ENCODE data around the gene CYP3A4.
"Not testable (repeated sequence)": the region's sequence is repeated elsewhere in the genome, so short reads cannot be mapped to it uniquely, and the experiment has no call there.

CYP3A4 gene

DNA sequence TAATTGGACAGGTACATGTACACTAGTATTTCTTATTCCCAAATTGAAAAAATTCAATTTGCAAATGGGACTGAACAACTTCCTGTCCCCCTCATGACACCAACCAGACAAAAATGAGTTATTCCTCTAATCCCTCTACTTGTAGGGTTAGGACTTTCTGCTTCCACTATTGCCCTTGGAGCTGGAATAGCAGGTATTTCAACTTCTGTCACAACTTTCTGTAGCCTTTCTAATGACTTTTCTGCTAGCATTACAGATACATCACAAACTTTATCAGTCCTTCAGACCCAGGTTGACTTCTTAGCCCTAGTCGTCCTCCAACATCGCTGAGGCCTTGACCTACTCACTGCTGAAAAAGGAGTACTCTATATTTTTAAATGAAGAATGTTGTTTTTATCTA lies 55.4 kb downstream of the CYP3A4 start:
- H3K36me3 ChIP-seq (ENCODE audit: control insufficient read depth, low read length), result no peaks in the 10 kb centered on the region
- H3K4me3 ChIP-seq (ENCODE audit: low read length), result no peak overlapping the region
- H4K20me1 ChIP-seq (ENCODE audit: control insufficient read depth, insufficient read depth, low read depth, low read length), result no peaks in the 10 kb centered on the region
- no peak overlapping the region for H3K27ac ChIP-seq (ENCODE audit: low read depth, low read length)
- no peak for TF ChIP-seq EZH2phosphoT487 (IDR thresholded peaks at IDR 0.05; ENCODE audit: borderline replicate concordance, low read length)
- TF ChIP-seq, protein P1, sequence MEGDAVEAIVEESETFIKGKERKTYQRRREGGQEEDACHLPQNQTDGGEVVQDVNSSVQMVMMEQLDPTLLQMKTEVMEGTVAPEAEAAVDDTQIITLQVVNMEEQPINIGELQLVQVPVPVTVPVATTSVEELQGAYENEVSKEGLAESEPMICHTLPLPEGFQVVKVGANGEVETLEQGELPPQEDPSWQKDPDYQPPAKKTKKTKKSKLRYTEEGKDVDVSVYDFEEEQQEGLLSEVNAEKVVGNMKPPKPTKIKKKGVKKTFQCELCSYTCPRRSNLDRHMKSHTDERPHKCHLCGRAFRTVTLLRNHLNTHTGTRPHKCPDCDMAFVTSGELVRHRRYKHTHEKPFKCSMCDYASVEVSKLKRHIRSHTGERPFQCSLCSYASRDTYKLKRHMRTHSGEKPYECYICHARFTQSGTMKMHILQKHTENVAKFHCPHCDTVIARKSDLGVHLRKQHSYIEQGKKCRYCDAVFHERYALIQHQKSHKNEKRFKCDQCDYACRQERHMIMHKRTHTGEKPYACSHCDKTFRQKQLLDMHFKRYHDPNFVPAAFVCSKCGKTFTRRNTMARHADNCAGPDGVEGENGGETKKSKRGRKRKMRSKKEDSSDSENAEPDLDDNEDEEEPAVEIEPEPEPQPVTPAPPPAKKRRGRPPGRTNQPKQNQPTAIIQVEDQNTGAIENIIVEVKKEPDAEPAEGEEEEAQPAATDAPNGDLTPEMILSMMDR (IDR thresholded peaks at IDR 0.05; ENCODE audit: low read depth, low read length, poor library complexity, severe bottlenecking), result no peak
- no peak overlapping the region for H3K4me2 ChIP-seq (ENCODE audit: low read length)
- no peaks in the 10 kb centered on the region for H3K9me3 ChIP-seq (ENCODE audit: control insufficient read depth, insufficient read depth, low read length)
- no peaks in the 10 kb centered on the region for H3K4me1 ChIP-seq (ENCODE audit: control insufficient read depth, low read length)
- H3K79me2 ChIP-seq (ENCODE audit: control insufficient read depth, low read length), result no peaks in the 10 kb centered on the region
- H3K9me2 ChIP-seq (replicated peaks; ENCODE audit: control insufficient read depth, low read length), result no peaks in the 10 kb centered on the region
- no peaks in the 10 kb centered on the region for H3K27me3 ChIP-seq (ENCODE audit: control insufficient read depth, low read length)
- H3F3A ChIP-seq (ENCODE audit: control insufficient read depth, insufficient read depth), result no peaks in the 10 kb centered on the region

DNA sequence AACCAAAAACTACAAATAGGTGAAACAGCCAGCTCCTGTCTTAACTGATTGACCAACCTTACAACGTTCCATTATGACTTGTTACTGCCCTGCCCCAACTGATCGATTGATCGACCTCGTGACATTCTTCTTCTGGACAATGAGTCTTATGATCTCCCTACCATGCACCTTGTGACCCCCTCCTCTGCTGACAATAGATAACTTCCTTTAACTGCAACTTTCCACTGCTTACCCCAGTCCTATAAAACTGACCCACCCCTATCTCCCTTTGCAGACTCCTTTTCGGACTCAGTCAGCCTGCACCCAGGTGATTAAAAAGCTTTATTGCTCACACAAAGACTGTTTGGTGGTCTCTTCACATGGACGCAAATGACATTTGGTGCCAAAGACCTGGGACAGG lies 60.8 kb downstream of the CYP3A4 start:
- H3K36me3 ChIP-seq (ENCODE audit: control insufficient read depth, low read length); H3K4me1 ChIP-seq (ENCODE audit: control insufficient read depth, low read length); H3K27ac ChIP-seq (ENCODE audit: low read depth, low read length); H3K9me2 ChIP-seq (replicated peaks; ENCODE audit: control insufficient read depth, low read length); H3K4me3 ChIP-seq (ENCODE audit: low read length); H3F3A ChIP-seq (ENCODE audit: control insufficient read depth, insufficient read depth); H3K27me3 ChIP-seq (ENCODE audit: control insufficient read depth, low read length); H3K79me2 ChIP-seq (ENCODE audit: control insufficient read depth, low read length); H4K20me1 ChIP-seq (ENCODE audit: control insufficient read depth, insufficient read depth, low read depth, low read length); H3K9me3 ChIP-seq (ENCODE audit: control insufficient read depth, insufficient read depth, low read length); H3K4me2 ChIP-seq (ENCODE audit: low read length): not testable (repeated sequence)

DNA sequence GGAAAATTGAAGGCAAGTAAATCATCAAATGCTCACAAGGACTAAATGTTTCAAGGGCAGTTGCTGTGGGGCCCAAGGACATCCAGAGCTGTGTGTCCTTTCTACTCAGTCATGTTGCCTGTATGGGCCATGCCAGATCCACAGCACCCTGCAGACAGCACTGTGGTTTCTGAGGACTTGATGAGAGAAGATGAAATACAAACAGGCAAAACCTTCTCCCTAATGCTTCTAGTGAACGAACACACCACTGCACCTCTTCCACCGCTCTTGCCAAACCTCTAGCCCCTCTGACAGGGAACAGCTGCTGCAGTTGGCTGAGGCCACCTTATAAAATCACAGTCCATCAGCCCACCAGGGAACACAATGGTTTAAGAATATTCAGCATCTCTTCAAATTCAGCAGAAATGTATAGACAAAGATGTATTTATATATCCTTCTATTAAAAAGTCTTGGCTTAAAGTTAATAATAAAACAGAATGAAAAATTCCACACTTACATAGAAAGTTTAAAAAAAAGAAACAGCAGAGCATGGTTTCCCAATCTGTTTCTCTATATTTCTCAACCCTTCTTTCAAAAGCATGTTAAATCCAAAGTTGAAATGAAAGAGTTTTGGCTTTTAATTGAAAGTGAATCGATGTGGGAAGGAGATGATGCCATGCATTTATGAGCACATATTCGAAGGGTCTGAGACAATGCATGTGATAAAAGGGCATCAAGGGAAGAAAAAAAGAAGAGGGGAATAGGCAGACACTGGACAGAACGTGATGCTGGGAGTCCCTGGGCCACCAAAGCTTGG lies 63.0 kb downstream of the CYP3A4 start:
- Histone ChIP-seq H3K4me2 (ENCODE audit: low read length) (no peak overlapping the region), H3K9me2 (replicated peaks; ENCODE audit: control insufficient read depth, low read length) (no peaks in the 10 kb centered on the region), H3K4me3 (ENCODE audit: low read length) (no peak overlapping the region), H3K36me3 (ENCODE audit: control insufficient read depth, low read length) (no peaks in the 10 kb centered on the region), H3F3A (ENCODE audit: control insufficient read depth, insufficient read depth) (no peaks in the 10 kb centered on the region), H3K27ac (ENCODE audit: low read depth, low read length) (no peak overlapping the region), H3K9me3 (ENCODE audit: control insufficient read depth, insufficient read depth, low read length) (no peaks in the 10 kb centered on the region), H4K20me1 (ENCODE audit: control insufficient read depth, insufficient read depth, low read depth, low read length) (no peaks in the 10 kb centered on the region), H3K27me3 (ENCODE audit: control insufficient read depth, low read length) (peaks cover 2% of the 10 kb centered on the region; the same call in 1 of the 2 replicates), H3K79me2 (ENCODE audit: control insufficient read depth, low read length) (no peaks in the 10 kb centered on the region), H3K4me1 (ENCODE audit: control insufficient read depth, low read length) (no peaks in the 10 kb centered on the region)
- TF ChIP-seq, protein P1 (IDR thresholded peaks at IDR 0.05; ENCODE audit: low read depth, low read length, poor library complexity, severe bottlenecking), result no peak
- TF ChIP-seq EZH2phosphoT487 (IDR thresholded peaks at IDR 0.05; ENCODE audit: borderline replicate concordance, low read length), result no peak

DNA sequence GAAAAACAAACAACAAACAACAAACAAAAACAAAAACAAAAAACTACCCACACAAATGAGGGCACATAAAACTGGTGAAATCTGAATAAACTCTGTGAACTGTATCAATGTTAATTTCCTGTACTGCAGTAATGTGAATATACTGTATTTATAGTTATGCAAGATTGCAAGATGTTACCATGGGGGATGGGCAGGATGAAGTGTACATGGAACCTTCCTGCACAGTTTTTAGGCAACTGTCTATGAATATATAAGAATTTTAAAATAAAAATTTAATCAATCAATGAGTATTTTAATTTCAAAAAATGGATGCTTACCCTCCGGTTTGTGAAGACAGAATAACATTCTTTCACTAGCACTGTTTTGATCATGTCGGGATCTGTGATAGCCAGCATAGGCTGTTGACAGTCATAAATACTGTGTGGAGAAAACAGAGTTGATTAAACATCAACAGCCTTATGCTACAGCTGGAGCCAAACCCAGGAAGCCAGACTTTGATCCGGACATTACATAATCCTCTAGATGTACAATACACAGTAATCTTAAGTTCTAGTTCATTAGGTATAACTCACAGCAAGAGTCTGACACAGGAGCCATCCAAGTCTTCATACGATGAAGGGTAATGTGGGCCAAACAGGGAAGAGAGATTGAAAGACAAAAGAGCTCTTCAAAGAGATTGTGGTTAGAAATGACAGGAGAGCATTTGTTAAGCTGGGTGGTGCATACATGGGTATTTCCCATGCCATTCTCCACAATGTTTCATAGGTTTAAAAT lies 63.8 kb downstream of the CYP3A4 start:
- Histone ChIP-seq H3K27ac (ENCODE audit: low read depth, low read length) (no peak overlapping the region), H3K4me3 (ENCODE audit: low read length) (no peak overlapping the region), H3K9me3 (ENCODE audit: control insufficient read depth, insufficient read depth, low read length) (no peaks in the 10 kb centered on the region), H3K36me3 (ENCODE audit: control insufficient read depth, low read length) (no peaks in the 10 kb centered on the region), H3K27me3 (ENCODE audit: control insufficient read depth, low read length) (peaks cover 2% of the 10 kb centered on the region; the same call in 1 of the 2 replicates), H4K20me1 (ENCODE audit: control insufficient read depth, insufficient read depth, low read depth, low read length) (no peaks in the 10 kb centered on the region), H3F3A (ENCODE audit: control insufficient read depth, insufficient read depth) (no peaks in the 10 kb centered on the region), H3K4me2 (ENCODE audit: low read length) (no peak overlapping the region), H3K79me2 (ENCODE audit: control insufficient read depth, low read length) (no peaks in the 10 kb centered on the region), H3K4me1 (ENCODE audit: control insufficient read depth, low read length) (no peaks in the 10 kb centered on the region), H3K9me2 (replicated peaks; ENCODE audit: control insufficient read depth, low read length) (no peaks in the 10 kb centered on the region)
- no peak for TF ChIP-seq EZH2phosphoT487 (IDR thresholded peaks at IDR 0.05; ENCODE audit: borderline replicate concordance, low read length)
- TF ChIP-seq, protein P1 (IDR thresholded peaks at IDR 0.05; ENCODE audit: low read depth, low read length, poor library complexity, severe bottlenecking), result no peak
